GM19372 (cell line): Measurements from ENCODE around the gene DGCR2.
"Not testable (repeated sequence)": the region's sequence is repeated elsewhere in the genome, so short reads cannot be mapped to it uniquely, and the experiment has no call there.

ENCODE experiments used
- ATAC-seq: cut with Tn5 transposase; IDR thresholded peaks from one replicate; pipeline ENCODE4 v1.9.1; 2021; ENCODE audit warnings: mild to moderate bottlenecking, low read depth, moderate library complexity; ENCODE audit not compliant: unreplicated experiment

DGCR2 gene

GRCh38 chr22:19016081-19016766, 106.0 kb downstream of the DGCR2 start:
- ATAC-seq, result no peak

DNA sequence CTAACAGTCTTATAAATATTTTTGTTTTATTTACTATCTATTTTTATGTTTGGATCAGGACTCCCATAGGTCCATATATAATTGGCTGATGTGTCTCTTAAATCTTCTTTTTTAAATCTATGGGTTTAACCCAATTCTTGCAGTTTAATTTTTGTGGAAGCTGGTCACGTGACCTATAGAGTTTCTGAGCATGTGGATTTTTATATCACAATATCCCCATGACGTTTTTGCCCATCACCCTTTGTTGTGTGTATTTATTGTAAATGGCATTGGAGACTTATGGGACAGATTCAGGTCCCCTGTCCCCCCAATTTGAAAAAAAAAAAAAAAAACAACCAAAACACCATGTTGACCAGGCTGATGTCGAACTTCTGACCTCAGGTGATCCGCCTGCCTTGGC, 107.3 kb downstream of the DGCR2 start:
- ATAC-seq, result no peak

GRCh38 chr22:19013881-19014598, 108.2 kb downstream of the DGCR2 start:
- ATAC-seq, result not testable (repeated sequence)

- ATAC-seq, result not testable (repeated sequence)
Observed at GRCh38 chr22:19013411-19013810, 108.8 kb downstream of the DGCR2 start.

DNA sequence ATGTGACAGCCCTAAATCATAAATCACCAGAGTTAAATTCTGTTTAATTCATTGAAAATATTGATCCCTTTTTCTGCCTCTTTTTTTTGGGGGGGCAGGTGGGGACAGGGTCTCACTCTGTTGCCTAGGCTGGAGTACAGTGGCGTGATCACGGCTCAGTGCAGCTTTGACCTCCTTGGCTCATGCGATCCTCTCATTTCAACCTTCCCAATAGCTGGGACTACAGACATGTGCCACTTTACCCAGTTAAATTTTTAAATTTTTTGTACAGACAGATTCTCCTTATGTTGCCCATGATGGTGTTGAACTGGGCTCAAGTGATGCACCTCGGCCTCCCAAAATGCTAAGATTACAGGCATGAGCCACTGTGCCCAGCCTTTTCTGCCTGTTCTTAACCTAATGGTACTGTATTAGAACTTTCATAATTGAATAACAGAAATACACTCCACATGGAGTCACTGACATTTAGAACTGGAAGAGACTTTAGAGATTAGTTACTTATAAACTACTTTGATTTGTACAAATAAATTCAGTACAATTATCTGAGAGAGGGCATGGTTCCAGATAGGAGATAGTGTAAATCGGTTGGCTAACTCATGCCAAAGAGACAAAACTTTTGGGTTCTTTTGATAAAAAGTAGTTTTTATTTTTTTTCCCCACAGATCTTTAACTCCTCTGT, 109.8 kb downstream of the DGCR2 start:
- ATAC-seq, result no peak

- ATAC-seq, result not testable (repeated sequence)
Observed at GRCh38 chr22:19011611-19012010, 110.6 kb downstream of the DGCR2 start.

GRCh38 chr22:19011075-19011474, 111.1 kb downstream of the DGCR2 start:
- no peak for ATAC-seq

- ATAC-seq, result no peak
Observed at GRCh38 chr22:19005905-19006304, 116.3 kb downstream of the DGCR2 start.

- ATAC-seq, result no peak
Observed at GRCh38 chr22:19004471-19004870, 117.7 kb downstream of the DGCR2 start.

GRCh38 chr22:19003508-19003907, 118.7 kb downstream of the DGCR2 start:
- no peak for ATAC-seq

GRCh38 chr22:19002684-19003038, 119.6 kb downstream of the DGCR2 start:
- ATAC-seq, result no peak

DNA sequence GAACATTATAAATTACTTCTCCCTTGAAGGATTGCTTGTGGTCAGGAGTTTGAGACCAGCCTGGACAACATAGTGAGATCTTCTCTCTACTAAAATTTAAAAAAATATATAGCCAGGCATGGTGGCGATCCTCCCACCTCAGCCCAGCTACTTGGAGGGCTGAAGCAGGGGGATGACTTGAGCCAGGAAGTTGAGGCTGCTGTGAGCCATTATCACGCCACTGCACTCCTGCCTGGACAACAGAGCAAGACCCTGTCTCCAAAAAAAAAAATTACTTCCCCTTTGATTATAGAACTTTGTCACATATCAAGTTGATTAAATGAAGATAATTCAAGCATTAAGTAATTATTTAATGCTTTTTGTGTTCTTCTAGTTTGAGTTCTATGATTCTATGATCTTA, 121.0 kb downstream of the DGCR2 start:
- ATAC-seq, result no peak

DNA sequence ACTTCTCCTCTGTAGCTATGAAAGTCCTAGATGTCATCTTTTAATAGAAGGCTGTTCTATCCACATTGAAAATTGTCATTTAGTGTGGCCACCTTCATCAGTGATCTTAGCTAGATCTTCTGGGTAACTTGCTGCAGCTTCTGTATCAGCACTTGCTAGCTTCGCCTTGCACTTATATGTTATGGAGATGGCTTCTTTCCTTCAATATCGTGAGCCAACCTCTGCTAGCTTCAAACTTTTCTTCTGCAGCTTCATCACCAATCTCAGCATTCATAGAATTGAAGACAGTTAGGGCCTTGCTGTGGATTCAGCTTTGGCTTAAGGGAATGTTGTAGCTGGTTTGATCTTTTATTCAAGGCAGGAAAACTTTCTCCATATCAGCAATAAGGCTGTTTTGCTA, 122.1 kb downstream of the DGCR2 start:
- ATAC-seq, result not testable (repeated sequence)

GRCh38 chr22:18999416-18999815, 122.8 kb downstream of the DGCR2 start:
- ATAC-seq, result no peak

- no peak for ATAC-seq
Observed at GRCh38 chr22:18999008-18999407, 123.2 kb downstream of the DGCR2 start.

- ATAC-seq, result no peak
Observed at GRCh38 chr22:18997925-18998315, 124.3 kb downstream of the DGCR2 start.

GRCh38 chr22:18997306-18997924, 124.8 kb downstream of the DGCR2 start:
- no peak for ATAC-seq

GRCh38 chr22:18996376-18996900, 125.8 kb downstream of the DGCR2 start:
- ATAC-seq, result no peak

DNA sequence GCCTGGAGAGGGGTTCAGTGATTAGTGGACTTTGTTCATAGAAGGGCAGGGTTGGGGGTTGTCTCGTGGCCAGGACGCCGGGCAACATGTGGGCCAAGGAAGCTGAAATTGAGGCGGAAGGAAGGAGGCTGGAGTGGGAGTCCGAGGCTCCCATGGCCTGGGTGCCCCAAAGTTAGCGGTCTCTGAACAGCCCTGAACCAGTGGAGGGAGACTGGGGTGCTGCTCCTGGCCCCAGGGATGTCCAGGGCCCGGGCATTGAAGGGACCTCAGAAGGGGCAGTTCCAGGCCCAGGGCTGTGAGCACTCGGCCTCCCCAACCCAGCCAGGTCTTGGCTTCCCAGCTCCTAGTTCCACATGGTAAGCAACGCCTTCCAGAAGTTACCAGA, 126.9 kb downstream of the DGCR2 start:
- no peak for ATAC-seq

- no peak for ATAC-seq
Observed at GRCh38 chr22:18994701-18995326, 127.4 kb downstream of the DGCR2 start.

DNA sequence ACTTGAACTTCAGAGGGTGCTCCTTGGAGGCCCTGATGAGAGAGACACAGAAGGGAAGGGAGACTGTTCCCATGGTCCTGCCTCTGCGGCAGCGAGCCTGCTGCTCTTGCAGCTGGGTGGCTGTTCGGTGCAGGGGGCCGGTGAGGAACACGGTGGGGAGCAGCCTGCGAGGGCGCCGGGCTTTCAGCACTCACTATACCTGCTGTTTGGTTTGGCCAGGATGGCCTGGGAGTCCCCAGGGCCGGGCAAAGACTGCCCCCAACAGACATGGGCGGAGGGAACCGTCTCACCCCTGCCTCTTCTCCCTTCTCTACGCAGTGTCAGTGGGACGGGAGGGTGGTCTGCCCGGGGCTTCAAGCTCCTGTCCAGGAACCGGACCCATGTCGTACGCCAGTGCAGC, 128.2 kb downstream of the DGCR2 start:
- ATAC-seq, result no peak
